ENCODE data around the gene TRMT61A. TPM values are rescaled to one million over a fixed set of nuclear protein-coding genes. Genes with fewer than 3 reads are reported as not detected.
A peak's percentile ranks its signal among the peaks of the same experiment; 100 is the strongest.

Gene TRMT61A
- total RNA-seq, 2 donors from 2014 or later: 4.4 to 7.4 TPM

- no peak for TF ChIP-seq CTCF (IDR thresholded peaks at IDR 0.05)
- Histone ChIP-seq H3K36me3 (peaks cover 19% of the 10 kb centered on the region), H3K27me3 (no peaks in the 10 kb centered on the region), H3K4me3 (no peak overlapping the region), H3K4me1 (peaks cover 0 to 15% of the 10 kb centered on the region in 2 donors), H3K9me3 (no peaks in the 10 kb centered on the region), H3K27ac (no peak overlapping the region)
- DNase-seq (ENCODE audit: low spot score): no peak
Measured at GRCh38 chr14:103569408-103569807, 40.4 kb downstream of the TRMT61A start.

- DNase-seq (ENCODE audit: low spot score): no peak
- H3K27ac ChIP-seq: no peak overlapping the region
Measured at GRCh38 chr14:103574104-103574503, 45.1 kb downstream of the TRMT61A start.

GRCh38 chr14:103574707-103575285, 45.8 kb downstream of the TRMT61A start:
- DNase-seq (ENCODE audit: low spot score): no peak
- TF ChIP-seq CTCF (IDR thresholded peaks at IDR 0.05): no peak
- H3K4me3 ChIP-seq: no peak overlapping the region
- H3K4me1 ChIP-seq: peaks cover 0 to 32% of the 10 kb centered on the region in 2 donors
- H3K9me3 ChIP-seq: no peaks in the 10 kb centered on the region
- H3K27ac ChIP-seq: no peak overlapping the region
- no peaks in the 10 kb centered on the region for H3K27me3 ChIP-seq
- H3K36me3 ChIP-seq: peaks cover 47% of the 10 kb centered on the region

More at GRCh38 chr14:103574104-103574503, 45.1 kb downstream of the TRMT61A start:
- H3K27me3 ChIP-seq: no peaks in the 10 kb centered on the region
- H3K4me1 ChIP-seq: peaks cover 0 to 38% of the 10 kb centered on the region in 2 donors
- peaks cover 40% of the 10 kb centered on the region for H3K36me3 ChIP-seq
- no peak for TF ChIP-seq CTCF (IDR thresholded peaks at IDR 0.05)
- H3K4me3 ChIP-seq: no peak overlapping the region
- no peaks in the 10 kb centered on the region for H3K9me3 ChIP-seq

GRCh38 chr14:103576371-103577024, 47.5 kb downstream of the TRMT61A start:
- peak; percentile 94 for DNase-seq (ENCODE audit: low spot score)
- no peaks in the 10 kb centered on the region for H3K9me3 ChIP-seq
- peaks cover 0 to 32% of the 10 kb centered on the region in 2 donors for H3K4me1 ChIP-seq
- H3K4me3 ChIP-seq: no peak overlapping the region
- no peaks in the 10 kb centered on the region for H3K27me3 ChIP-seq
- peak overlapping the region; percentile 63 to 76 for H3K27ac ChIP-seq
- TF ChIP-seq CTCF (IDR thresholded peaks at IDR 0.05): no peak
- peaks cover 49% of the 10 kb centered on the region for H3K36me3 ChIP-seq

- Histone ChIP-seq H3K4me1 (peaks cover 0 to 32% of the 10 kb centered on the region in 2 donors), H3K36me3 (peaks cover 36% of the 10 kb centered on the region), H3K27me3 (no peaks in the 10 kb centered on the region), H3K4me3 (no peak overlapping the region), H3K27ac (no peak overlapping the region), H3K9me3 (no peaks in the 10 kb centered on the region)
- TF ChIP-seq CTCF (IDR thresholded peaks at IDR 0.05): no peak
- no peak for DNase-seq (ENCODE audit: low spot score)
Measured at GRCh38 chr14:103578401-103579075, 49.5 kb downstream of the TRMT61A start.

Measured in right atrium auricular region (tissue), 2 donors.